WI38 (cell line): ENCODE measurements around the gene OSBP2.

Experiments used
- H3K4me3 ChIP-seq: 2 replicates; pipeline ENCODE4 v1.5.1; 2011; ENCODE audit warnings: low read depth, mild to moderate bottlenecking, control low read depth, low read length
- CTCF ChIP-seq: IDR thresholded peaks from 2 replicates; pipeline ENCODE4 v1.5.1; 2012; ENCODE audit warnings: low read depth, mild to moderate bottlenecking, control low read depth, low read length

The OSBP2 gene

GRCh38 chr22:30875481-30876215 lies 181.0 kb downstream of the OSBP2 start:
- no peak for TF ChIP-seq CTCF
- no peak overlapping the region for H3K4me3 ChIP-seq

GRCh38 chr22:30876221-30876751 lies 181.6 kb downstream of the OSBP2 start:
- no peak for TF ChIP-seq CTCF
- no peak overlapping the region for H3K4me3 ChIP-seq

GRCh38 chr22:30876915-30877553 lies 182.4 kb downstream of the OSBP2 start:
- TF ChIP-seq CTCF: no peak
- H3K4me3 ChIP-seq: no peak overlapping the region

- no peak overlapping the region for H3K4me3 ChIP-seq
- TF ChIP-seq CTCF: no peak
These were observed 183.2 kb downstream of the OSBP2 start for GRCh38 chr22:30877662-30878515.

GRCh38 chr22:30878516-30879414 lies 184.1 kb downstream of the OSBP2 start:
- no peak for TF ChIP-seq CTCF
- no peak overlapping the region for H3K4me3 ChIP-seq

GRCh38 chr22:30879415-30879797 lies 184.7 kb downstream of the OSBP2 start:
- TF ChIP-seq CTCF: no peak
- no peak overlapping the region for H3K4me3 ChIP-seq
